NOMO-1 treated with DMSO at 0.1 percent for 48 hours (cell line): ENCODE measurements around the gene MEGF9.
"Not testable (repeated sequence)": the region's sequence is repeated elsewhere in the genome, so short reads cannot be mapped to it uniquely, and the experiment has no call there.

Experiments
- DNase-seq: peaks from one replicate; lab custom pipeline; 2025; ENCODE audit not compliant: unreplicated experiment; lab: John Stamatoyannopoulos, UW

Gene MEGF9

GRCh38 chr9:120714088-120714845, at the start of gene MEGF9:
Gene MEGF9 (minus strand): TSS chr9:120714470. CDS start chr9:120714358, 112 bp downstream.
- peak; percentile 95 for DNase-seq

DNA sequence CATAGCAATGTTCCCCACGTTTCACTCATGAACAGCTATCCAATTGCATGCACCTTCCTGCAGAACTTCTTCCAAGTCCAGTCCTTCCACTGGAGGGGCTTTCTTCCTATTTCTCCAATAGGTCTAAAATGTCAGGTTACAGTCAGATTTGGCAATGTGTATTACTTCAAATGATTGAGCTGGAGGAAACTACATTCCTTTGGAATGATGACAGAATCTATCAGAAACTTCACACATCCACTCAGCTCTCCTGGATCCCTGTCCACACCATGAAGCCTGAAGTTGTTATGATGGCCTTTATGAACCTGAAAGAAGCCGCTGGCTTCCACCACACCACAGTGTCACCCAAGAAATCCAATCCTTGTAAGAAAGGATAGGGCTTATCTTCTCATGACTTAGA, 46.7 kb upstream of the MEGF9 start:
- DNase-seq = no peak

DNA sequence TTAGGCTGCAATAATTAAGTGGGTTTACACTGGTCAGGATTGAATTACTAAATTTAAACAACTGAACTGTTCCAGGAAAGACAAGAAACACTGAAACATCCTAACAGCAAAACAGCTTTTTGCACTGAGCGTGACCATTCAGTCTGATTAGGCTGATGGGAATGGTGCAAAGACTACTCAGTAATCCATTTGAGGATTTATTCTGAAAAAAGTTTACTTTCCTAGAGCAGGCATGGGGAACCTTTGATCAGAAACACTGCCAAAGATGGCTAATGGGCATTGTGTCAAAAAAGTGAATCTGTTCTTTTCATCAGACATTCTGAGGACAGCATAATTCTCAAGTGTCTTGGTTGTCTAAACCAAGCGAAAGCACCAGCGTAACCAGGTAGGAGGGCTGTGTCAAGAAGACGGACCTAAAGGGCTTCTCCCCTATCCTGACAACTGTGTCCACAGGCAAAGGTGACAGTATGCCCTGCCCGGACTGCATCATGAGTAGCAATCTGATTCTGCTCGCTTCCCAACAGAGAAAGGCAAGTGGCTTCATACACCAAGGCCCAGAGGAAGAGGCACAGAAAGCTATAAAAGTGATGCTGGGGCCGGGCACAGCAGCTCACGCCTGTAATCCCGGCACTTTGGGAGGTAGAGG, 45.6 kb upstream of the MEGF9 start:
- DNase-seq = no peak

DNA sequence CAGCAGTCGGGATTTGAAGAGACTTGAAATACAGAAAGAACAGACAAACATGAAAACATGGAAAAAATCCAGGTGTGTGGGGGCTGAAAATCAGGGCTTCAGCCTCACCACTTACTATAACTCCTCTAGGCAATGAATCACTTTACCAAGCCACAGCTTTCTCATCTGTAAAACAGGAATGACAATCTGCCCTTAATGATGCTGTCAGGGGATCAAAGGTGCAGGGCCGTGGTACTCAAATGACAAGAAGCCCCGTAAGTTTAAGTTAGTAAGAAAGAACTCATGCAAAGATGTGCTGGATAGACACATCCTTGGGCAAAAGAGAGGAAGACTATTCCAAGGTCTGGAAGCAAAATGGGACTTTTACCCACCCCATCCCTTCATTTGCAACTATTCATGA, 44.3 kb upstream of the MEGF9 start:
- DNase-seq = no peak

GRCh38 chr9:120757026-120757913, 43.0 kb upstream of the MEGF9 start:
- DNase-seq = peak; percentile 93

GRCh38 chr9:120756531-120756930, 42.3 kb upstream of the MEGF9 start:
- no peak for DNase-seq

DNA sequence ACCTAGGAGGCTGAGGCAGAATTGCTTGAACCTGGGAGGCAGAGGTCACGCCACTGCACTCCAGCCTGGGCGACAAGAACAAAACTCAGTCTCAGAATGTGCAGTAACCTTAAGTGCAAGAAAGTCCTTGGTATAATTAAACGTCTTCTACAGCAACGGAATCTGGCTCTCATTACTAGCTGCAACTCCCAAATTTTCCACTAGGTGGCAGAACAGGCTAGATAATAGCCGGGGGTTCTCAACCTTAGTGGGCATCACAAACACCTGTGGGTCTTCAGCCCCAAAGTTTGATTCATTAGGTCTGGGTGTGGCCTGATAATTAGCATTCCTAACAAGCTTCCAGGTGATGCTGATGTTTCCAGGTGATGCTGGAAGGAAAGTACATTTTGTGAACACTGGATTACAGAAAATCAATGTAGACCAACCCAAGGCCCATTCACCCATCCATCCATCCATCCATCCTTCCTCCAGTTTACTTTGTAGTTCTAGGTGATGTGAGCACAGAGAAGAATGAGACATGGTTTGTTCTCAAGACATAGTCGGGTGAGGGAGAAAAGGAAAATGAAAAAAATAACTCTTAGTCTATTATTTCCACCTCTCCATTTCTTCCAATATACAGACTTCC, 41.7 kb upstream of the MEGF9 start:
- peak; percentile 54 for DNase-seq

- no peak for DNase-seq
Observed at GRCh38 chr9:120755044-120755443, 40.8 kb upstream of the MEGF9 start.

GRCh38 chr9:120750421-120750820, 36.2 kb upstream of the MEGF9 start:
- DNase-seq = no peak

- DNase-seq = not testable (repeated sequence)
Observed at GRCh38 chr9:120746366-120746765, 32.1 kb upstream of the MEGF9 start.

- DNase-seq = no peak
Observed at GRCh38 chr9:120745278-120745677, 31.0 kb upstream of the MEGF9 start.

DNA sequence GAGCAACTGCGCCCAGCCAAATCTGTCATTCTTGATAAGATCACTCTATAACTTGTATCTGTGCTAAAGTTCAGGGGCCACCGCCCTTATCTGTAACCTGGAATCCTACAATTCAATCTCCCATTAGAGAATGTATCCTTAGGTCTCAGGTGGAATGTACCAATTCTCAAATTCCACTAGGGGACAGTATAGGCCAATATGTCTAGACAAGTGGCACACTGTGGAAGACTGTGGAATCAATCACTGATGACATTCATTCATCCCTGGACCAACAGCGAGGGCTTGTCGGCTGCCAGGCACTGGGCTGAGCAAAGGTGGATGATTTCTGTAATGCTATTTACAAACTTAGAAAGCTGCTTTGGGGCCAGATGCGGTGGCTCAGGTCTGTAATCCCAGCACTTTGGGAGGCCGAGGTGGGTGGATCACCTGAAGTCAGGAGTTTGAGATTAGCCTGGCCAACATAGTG, 28.7 kb upstream of the MEGF9 start:
- peak; percentile 38 for DNase-seq

DNA sequence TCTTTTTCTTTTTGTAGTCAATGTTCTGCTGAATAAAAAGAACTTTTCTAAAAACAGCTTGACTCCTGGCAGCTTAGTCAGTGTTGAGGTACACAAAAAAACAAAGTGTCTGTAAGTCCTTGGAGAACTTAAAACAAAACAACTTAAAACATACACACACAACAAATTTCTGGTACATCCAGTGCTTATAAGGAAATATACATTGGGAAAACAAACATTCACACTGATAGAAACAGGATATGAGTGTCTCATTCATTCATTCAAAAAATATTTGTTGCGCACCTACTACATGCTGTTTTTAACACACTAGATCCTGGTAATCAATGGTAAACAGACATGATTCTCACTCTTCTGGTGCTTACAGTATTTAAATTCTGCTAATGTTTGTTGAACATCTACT, 27.4 kb upstream of the MEGF9 start:
- no peak for DNase-seq

DNA sequence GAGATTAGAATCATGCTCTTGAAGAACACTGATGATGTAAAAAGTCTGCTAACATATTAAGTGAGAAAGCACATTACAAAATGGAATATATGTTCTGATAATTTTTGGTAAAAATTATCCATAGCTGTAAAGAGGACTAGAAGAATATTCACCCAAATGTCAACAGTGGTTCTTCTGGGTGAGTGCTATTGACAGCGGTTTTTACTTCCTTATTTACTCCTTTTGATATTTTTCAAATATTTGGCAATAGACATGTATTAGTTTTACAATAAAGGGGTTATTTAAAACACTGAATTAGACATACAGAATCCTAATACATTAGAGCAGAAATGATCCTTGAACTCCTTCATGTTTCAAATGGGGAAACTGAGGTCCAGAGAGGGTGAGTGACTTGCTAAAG, 26.9 kb upstream of the MEGF9 start:
- peak; percentile 34 for DNase-seq

- DNase-seq = no peak
Observed at GRCh38 chr9:120740132-120740531, 25.9 kb upstream of the MEGF9 start.

DNA sequence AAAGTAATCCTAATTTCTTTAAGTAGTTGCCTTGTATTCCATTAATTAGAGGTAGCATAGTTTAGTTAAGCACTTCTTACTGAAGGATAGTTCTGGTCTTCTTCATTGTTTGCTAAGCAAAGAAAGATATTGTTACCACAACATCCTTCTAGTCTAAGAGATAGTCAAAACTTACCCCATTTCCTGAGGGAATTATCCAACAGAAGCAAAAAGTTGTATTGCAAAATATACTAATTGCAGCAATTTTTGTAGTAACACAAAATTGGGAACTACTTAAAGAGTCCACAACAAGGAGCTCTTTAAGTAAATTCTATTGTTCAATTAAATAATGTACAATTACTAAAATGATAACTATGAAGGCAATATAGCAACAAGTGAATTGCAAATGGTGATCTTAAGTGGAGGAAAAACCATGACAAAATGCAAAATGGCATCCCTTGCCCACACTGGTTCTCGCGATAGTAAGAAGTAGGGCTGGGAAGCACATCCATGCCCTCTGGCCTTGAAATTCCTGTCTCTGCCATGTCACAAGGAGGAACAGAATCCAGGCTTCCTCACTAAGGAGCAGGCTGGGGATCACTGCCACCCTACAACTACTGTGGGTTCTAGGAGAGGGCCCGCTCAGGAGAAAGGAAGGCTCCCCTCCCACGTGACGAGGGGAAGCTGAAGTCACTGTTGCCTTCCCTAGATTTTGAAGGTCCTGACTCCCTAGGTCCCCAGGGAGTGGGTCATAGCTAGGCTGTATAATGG, 23.3 kb upstream of the MEGF9 start:
- peak; percentile 41 for DNase-seq

- DNase-seq = peak; percentile 24
Observed at GRCh38 chr9:120736881-120737280, 22.6 kb upstream of the MEGF9 start.

DNA sequence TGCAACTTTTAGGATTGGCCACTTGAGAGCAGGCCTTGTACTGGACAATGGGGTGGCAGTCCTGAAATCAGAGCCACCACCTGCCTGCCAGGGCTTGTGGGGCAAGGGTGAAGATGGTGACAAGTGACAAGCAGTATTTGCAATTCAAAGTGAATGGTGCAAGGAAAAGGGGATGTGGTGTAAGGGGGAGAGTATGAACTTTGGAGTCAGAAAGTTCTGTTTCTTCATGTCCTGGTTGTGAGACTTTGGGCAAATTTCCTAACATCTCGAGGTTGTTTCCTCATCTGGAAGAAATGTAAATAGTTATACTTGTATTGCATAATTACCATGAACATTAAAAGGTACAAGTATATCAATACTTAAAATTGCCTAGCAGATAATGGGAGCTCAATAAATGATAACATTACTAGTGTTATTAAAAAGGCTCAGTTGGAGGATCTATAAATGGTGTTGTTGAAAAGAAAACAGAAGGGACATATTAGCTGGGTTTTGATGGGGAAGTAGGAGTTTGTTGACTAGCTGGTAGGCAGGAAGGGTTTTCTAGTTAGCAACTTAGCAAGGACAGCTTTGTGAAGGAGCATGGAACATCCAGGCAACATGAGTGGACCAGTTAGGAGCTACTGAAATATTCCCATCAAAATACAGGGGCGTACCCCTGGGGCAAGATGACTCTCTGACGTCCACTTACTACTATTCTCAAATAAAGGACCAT, 21.3 kb upstream of the MEGF9 start:
- peak; percentile 99 for DNase-seq

DNA sequence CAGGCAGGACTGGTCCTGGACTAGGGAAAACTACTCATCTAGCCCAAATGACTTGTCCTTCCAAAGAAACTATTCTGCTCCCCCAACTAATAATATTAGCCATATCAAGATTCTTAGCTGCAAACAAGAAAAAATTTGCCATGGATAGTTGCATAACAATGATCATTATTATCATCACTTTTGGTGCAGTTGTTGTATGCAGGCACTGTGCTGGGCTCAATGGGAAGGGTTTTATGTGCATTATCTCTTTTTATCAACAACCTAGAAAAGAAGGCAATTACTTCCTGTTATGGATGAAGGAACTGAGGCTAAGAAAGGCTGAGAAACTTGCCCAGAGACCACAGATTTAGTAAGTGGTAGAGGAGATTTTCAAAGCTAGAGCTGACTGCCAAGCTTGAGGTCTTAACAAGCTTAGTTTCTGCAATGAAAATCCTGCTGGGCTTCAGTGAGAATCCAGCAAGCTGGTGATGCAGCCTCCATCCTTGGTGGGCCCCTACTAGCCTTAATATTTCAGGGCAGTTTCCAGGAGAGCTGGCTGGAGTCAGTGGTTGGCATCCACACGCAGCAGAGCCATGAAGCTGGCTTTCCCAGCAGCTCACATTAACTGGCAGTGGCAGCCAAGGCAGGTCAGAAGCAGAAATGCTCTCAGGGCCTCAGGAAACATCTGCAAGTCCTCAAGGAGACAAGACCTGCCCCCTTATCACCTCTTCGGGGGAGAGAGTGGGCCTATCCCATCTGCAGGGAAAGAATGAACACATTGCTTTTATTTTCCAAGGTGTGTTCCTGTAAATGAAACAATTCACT, 20.5 kb upstream of the MEGF9 start:
- peak; percentile 15 for DNase-seq
